Upper lobe of left lung (tissue), 6 donors: Measurements from ENCODE around the gene C3orf70. TPM values are rescaled to one million over a fixed set of nuclear protein-coding genes. Genes with fewer than 3 reads are reported as not detected.

Experiments
- ATAC-seq, 2 donors: fragments of 200-7000 bp; cut with Tn5 transposase; one replicate each; pipeline ENCODE4 v1.9.1; 2022; ENCODE audit warnings: mild to moderate bottlenecking in 2 of 2, moderate library complexity in 2 of 2; ENCODE audit not compliant: low FRiP score in 2 of 2
- DNase-seq, 2 donors: peaks; one replicate each; pipeline ENCODE4 v3.0.0-alpha.2; 2019 to 2020
- H3K27ac ChIP-seq, 4 donors: fragments of 200-600 bp; sonication (generic); one replicate each; pipeline ENCODE4 v1.5.1; 2016 to 2019
- H3K27me3 ChIP-seq, 4 donors: fragments of 200-600 bp; sonication (generic); one replicate each; pipeline ENCODE4 v1.5.1; 2017 to 2019
- H3K36me3 ChIP-seq, 4 donors: fragments of 200-600 bp; sonication (generic); one replicate each; pipeline ENCODE4 v1.5.1; 2016 to 2019
- H3K4me1 ChIP-seq, 4 donors: fragments of 200-600 bp; sonication (generic); one replicate each; pipeline ENCODE4 v1.5.1; 2018 to 2019
- H3K4me3 ChIP-seq, 4 donors: fragments of 200-600 bp; sonication (generic); one replicate each; pipeline ENCODE4 v1.5.1; 2017 to 2019; ENCODE audit warnings: mild to moderate bottlenecking in 2 of 4, moderate library complexity in 1 of 4
- H3K9me3 ChIP-seq, 4 donors: fragments of 200-600 bp; sonication (generic); one replicate each; pipeline ENCODE4 v1.5.1; 2018 to 2019
- CTCF ChIP-seq, 6 experiments: fragments of 450-650 bp in 4 of 6; fragments of 200-600 bp in 2 of 6; sonication (generic) in 2 of 6; IDR thresholded peaks; one replicate each; pipeline ENCODE4 v1.5.1; 2016 to 2019; ENCODE audit warnings: antibody characterized with exemption in 6 of 6
- EP300 ChIP-seq, 4 donors: sonication (generic); formaldehyde crosslinking; IDR thresholded peaks; one replicate each; pipeline ENCODE4 v1.5.1; 2017; ENCODE audit warnings: antibody characterized with exemption in 4 of 4, control low read depth in 2 of 4
- POLR2A ChIP-seq, 4 donors: fragments of 450-650 bp; IDR thresholded peaks; one replicate each; pipeline ENCODE4 v1.5.1; 2016 to 2017; ENCODE audit warnings: antibody characterized with exemption in 4 of 4, mild to moderate bottlenecking in 2 of 4
- POLR2AphosphoS5 ChIP-seq, 2 donors: sonication (generic); formaldehyde crosslinking; IDR thresholded peaks; one replicate each; pipeline ENCODE4 v1.5.1; 2017; ENCODE audit warnings: antibody characterized with exemption in 2 of 2
- WGBS, 2 donors: methylation state at CpG; one replicate each; pipeline ENCODE4 v1.1.5; 2017 to 2018; 5-methylcytosine and 5-hydroxymethylcytosine counted together
- total RNA-seq, 6 donors: library from RNA; depleted of rRNA in 4 of 6; stranded (reverse); fragments of >200 nt in 4 of 6; gene quantifications; one replicate each; pipeline versions ENCODE4 v1.1.0 to v1.2.1, GENCODE V29; 2016 to 2021
- donor health status: DM: no; HTN: no; CAD: no; lungs with moderate emphysema.
- donor health status: DM: no; HTN: yes; CAD: no; lungs with severe emphysema.

C3orf70 gene
- total RNA-seq, 6 donors from 2014 or later = 0.67 to 3.9 (median 1.6) TPM

DNA sequence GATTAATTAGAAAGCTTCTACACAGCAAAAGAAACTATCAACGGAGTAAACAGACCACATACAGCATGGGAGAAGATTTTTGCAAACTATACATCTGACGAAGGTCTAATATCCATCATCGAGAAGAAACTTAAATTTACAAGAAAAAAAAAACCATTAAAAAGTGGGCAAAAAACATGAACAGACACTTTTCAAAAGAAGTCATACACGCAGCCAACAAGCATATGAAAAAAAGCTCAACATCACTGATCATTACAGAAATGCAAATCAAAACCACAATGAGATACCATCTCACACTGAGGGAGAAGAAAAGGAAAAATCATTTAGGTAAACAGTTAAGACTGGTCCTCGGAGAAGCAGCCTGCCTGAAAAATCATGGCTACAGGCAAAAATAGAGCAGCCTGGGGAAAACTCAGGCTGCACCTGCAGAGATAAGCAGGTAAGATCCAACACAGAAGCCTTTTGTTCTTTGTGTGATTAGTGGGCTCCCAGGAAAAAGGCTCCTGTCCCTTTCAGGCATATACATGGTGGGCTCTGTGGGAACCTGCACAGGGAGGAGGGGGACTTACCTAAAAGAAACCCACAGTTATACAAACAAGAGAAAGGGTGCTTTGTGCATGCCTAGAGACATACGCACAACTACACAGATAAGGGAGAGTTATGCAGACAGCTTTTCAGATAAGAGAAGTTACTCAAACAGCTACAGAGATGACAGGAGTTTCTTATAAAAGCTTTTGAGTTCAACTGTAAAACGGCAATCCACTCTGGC lies 49.3 kb downstream of the C3orf70 start:
- no peak for TF ChIP-seq EP300 (IDR thresholded peaks at IDR 0.05)
- TF ChIP-seq POLR2AphosphoS5 (IDR thresholded peaks at IDR 0.05) = no peak
- TF ChIP-seq CTCF (IDR thresholded peaks at IDR 0.05) = no peak
- TF ChIP-seq POLR2A (IDR thresholded peaks at IDR 0.05) = no peak
- ATAC-seq (no peak), DNase-seq (no peak)
- Histone ChIP-seq H3K27ac (no peak overlapping the region), H3K36me3 (no peaks in the 10 kb centered on the region), H3K4me3 (no peak overlapping the region), H3K4me1 (no peaks in the 10 kb centered on the region), H3K9me3 (peaks cover 0 to 7% (median 2%) of the 10 kb centered on the region in 4 donors), H3K27me3 (no peaks in the 10 kb centered on the region)
- WGBS, 2 donors = 70 to 87% methylated on average over 7 of the region's 7 CpGs

DNA sequence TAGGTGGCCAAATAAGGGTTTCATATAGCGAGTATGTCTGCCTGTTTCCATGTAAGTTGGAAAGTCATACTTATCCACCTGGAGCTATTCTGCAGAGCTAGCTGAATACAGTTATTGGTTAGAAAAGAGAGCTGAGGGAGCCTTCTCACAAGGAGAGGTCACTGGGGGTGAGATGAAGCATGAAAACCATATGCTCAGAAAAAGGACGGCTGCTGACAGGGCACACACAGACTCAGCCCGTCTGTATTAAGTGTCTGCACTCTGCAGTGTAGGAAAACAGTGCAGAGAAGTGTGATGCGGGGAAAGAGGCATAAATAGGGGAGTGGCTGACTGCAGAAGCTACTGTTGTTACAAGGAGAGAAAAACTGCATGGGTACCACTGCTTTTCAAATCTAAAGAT lies 58.2 kb downstream of the C3orf70 start:
- TF ChIP-seq EP300 (IDR thresholded peaks at IDR 0.05) (no peak), POLR2AphosphoS5 (IDR thresholded peaks at IDR 0.05) (no peak), POLR2A (IDR thresholded peaks at IDR 0.05) (no peak), CTCF (IDR thresholded peaks at IDR 0.05) (no peak)
- no peaks in the 10 kb centered on the region for H3K4me1 ChIP-seq
- H3K36me3 ChIP-seq = no peaks in the 10 kb centered on the region
- DNase-seq = no peak
- 78 to 79% methylated on average over 4 of the region's 4 CpGs for WGBS, 2 donors
- no peak overlapping the region for H3K27ac ChIP-seq
- no peaks in the 10 kb centered on the region for H3K9me3 ChIP-seq
- H3K4me3 ChIP-seq = no peak overlapping the region
- no peak for ATAC-seq
- no peaks in the 10 kb centered on the region for H3K27me3 ChIP-seq

DNA sequence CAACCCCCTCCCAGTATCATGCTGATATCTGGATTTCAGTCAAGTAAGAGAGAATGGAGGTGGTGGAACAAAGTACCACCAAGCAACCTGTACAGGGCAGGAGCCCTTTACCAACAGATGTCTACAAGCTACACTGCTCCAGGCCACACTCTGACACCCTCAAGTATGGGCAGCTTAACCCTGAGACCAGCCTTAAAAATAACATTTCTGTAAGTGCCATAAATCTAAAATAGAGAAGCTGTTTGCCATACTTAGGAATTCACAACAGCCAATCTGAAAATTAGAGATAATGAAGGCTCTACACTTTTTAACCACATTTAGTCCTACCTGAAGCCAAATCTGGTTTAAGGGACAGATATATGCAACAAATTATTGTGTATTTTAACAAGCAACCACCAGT lies 59.7 kb downstream of the C3orf70 start:
- TF ChIP-seq CTCF (IDR thresholded peaks at IDR 0.05) (no peak), EP300 (IDR thresholded peaks at IDR 0.05) (no peak), POLR2AphosphoS5 (IDR thresholded peaks at IDR 0.05) (no peak), POLR2A (IDR thresholded peaks at IDR 0.05) (no peak)
- Histone ChIP-seq H3K9me3 (no peaks in the 10 kb centered on the region), H3K27ac (no peak overlapping the region), H3K36me3 (no peaks in the 10 kb centered on the region), H3K4me1 (no peaks in the 10 kb centered on the region), H3K4me3 (no peak overlapping the region), H3K27me3 (no peaks in the 10 kb centered on the region)
- no peak for DNase-seq
- ATAC-seq = no peak

GRCh38 chr3:185090811-185091210 lies 62.0 kb downstream of the C3orf70 start:
- Histone ChIP-seq H3K27me3 (no peaks in the 10 kb centered on the region), H3K36me3 (no peaks in the 10 kb centered on the region), H3K4me3 (no peak overlapping the region), H3K4me1 (no peaks in the 10 kb centered on the region), H3K27ac (no peak overlapping the region), H3K9me3 (no peaks in the 10 kb centered on the region)
- WGBS, 2 donors = 95% methylated on average over 4 of the region's 4 CpGs
- ATAC-seq (no peak), DNase-seq (no peak)
- no peak for TF ChIP-seq CTCF (IDR thresholded peaks at IDR 0.05)
- no peak for TF ChIP-seq EP300 (IDR thresholded peaks at IDR 0.05)
- TF ChIP-seq POLR2A (IDR thresholded peaks at IDR 0.05) = no peak
- TF ChIP-seq POLR2AphosphoS5 (IDR thresholded peaks at IDR 0.05) = no peak

DNA sequence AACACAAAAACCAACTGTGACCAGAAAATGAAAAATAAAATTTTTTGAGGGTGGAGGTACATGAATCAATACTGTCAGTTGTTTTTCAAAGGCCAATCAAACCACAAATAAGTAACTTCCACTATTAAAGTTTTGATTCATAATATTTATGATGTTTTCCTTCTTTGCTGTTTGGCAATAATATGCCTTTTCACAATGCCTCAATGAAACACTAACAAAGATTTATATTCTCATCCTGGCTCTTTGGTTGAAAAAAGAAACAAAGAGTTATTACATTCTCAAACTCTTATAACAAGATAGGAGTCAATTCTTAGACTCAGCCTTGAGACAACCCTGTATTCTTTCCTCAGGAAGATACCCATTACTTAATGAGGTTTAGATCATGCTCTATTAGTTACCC lies 63.1 kb downstream of the C3orf70 start:
- DNase-seq = no peak
- H3K9me3 ChIP-seq = no peaks in the 10 kb centered on the region
- no peak for TF ChIP-seq CTCF (IDR thresholded peaks at IDR 0.05)
- no peak for TF ChIP-seq POLR2A (IDR thresholded peaks at IDR 0.05)
- no peak for TF ChIP-seq POLR2AphosphoS5 (IDR thresholded peaks at IDR 0.05)
- no peak for TF ChIP-seq EP300 (IDR thresholded peaks at IDR 0.05)
- no peak overlapping the region for H3K4me3 ChIP-seq
- no peaks in the 10 kb centered on the region for H3K4me1 ChIP-seq
- H3K27me3 ChIP-seq = no peaks in the 10 kb centered on the region
- H3K36me3 ChIP-seq = no peaks in the 10 kb centered on the region
- ATAC-seq = no peak
- no peak overlapping the region for H3K27ac ChIP-seq
